ENCODE data around the gene MYO3B.

Gene MYO3B

DNA sequence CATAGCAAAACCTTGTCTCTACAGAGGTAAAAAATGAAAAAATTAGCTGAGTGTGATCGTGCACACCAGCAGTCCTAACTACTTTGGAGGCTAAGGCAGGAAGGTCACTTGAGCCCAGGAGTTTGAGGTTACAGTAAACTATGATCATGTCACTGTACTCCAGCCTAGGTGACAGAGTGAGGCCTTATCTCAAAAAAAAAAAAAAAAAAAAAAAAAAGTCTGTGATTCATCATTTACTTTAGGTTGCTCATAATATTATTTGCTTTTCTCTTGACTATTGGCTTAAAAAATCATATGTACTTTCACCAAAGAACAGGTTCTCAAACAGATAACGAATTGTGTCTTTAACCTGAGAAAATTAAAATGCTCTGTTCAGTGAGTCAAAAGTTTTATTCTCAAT, 129.1 kb downstream of the MYO3B start:
- FAIRE-seq (no peak), DNase-seq (ENCODE audit: insufficient read length, low spot score) (no peak)
- TF ChIP-seq, protein P1, sequence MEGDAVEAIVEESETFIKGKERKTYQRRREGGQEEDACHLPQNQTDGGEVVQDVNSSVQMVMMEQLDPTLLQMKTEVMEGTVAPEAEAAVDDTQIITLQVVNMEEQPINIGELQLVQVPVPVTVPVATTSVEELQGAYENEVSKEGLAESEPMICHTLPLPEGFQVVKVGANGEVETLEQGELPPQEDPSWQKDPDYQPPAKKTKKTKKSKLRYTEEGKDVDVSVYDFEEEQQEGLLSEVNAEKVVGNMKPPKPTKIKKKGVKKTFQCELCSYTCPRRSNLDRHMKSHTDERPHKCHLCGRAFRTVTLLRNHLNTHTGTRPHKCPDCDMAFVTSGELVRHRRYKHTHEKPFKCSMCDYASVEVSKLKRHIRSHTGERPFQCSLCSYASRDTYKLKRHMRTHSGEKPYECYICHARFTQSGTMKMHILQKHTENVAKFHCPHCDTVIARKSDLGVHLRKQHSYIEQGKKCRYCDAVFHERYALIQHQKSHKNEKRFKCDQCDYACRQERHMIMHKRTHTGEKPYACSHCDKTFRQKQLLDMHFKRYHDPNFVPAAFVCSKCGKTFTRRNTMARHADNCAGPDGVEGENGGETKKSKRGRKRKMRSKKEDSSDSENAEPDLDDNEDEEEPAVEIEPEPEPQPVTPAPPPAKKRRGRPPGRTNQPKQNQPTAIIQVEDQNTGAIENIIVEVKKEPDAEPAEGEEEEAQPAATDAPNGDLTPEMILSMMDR (IDR thresholded peaks at IDR 0.05; ENCODE audit: insufficient read depth, missing control alignments), result no peak

- no peak for DNase-seq (ENCODE audit: insufficient read length, low spot score)
- TF ChIP-seq, protein P1 (IDR thresholded peaks at IDR 0.05; ENCODE audit: insufficient read depth, missing control alignments), result no peak
- no peak for FAIRE-seq
Observed at GRCh38 chr2:170307555-170308351, 129.8 kb downstream of the MYO3B start.

DNA sequence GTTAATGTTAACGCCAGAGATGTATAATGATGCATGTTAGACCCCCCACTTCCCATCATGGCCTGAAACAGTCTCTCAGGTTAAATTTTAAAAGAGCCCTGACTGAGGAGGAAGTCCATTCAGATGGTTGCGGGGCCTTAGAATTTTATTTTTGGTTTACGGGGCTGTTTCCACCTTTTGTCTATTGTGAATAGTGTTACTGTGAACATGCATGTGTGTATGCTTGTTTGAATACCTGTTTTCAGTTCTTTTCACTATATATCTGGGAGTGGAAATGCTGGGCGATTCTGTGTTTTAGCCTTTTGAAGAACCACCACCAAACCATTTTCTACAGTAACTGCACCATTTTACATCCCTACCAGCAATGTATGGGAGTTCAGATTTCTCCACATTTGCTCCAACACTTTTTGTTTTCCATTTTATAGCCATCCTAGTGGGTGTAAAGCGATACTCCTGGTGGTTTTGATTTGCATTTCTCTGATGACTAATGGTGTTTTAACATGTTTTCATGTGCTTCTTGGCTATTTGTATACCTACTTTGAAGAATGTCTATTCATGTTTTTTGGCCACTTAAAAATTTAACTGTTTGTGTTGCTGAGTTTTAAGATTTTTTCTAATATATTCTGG, 133.0 kb downstream of the MYO3B start:
- no peak for DNase-seq (ENCODE audit: insufficient read length, low spot score)
- no peak for FAIRE-seq
- TF ChIP-seq, protein P1 (IDR thresholded peaks at IDR 0.05; ENCODE audit: insufficient read depth, missing control alignments), result no peak

DNA sequence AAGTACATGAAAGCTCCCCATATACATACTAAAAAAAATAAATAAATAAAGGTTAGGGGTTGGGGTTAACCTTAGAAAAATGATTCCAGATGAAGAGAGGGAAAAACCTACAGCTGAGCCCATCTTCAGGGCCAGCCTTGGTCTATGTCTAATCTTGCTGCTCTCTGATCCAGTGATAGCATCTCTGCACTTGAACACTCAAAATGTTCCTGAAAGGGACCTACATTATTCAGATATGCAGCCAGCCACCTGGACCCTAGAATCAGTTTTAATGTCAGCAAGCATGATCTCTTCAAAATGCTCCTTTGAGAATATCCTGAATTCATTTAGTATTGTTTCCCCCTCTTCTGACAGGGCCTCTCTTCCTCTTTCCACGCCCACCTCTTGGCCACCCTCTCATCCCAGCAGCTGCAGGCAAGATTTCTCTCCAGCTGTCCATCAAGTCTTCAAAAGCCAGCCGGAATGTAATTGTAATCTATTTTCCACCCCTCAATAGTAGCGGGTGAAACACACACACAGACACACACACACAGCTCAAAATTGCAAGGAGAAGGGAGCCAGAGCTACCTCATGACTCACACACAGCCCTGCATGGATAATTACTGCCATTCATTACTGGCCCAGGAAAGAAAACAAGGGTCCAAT, 135.5 kb downstream of the MYO3B start:
- DNase-seq (ENCODE audit: insufficient read length, low spot score) (no peak), FAIRE-seq (no peak)
- TF ChIP-seq, protein P1 (IDR thresholded peaks at IDR 0.05; ENCODE audit: insufficient read depth, missing control alignments), result no peak

DNA sequence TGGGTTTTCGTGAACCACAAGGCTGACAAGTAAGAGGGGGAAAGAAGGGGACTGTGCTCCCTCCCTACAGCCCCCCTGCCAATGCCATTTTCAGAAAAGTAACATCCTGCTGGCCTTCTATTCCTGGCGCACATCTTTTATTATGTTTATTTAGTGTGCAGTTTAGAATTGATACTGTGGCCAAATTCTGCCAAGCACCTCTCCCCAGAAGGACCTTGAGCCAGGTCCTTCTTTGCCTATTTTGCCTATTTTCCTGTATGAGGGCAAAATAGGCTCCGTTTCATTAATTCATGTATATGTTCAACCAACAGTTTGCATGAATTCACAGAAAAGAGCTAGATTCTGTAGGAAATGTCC, 136.0 kb downstream of the MYO3B start:
- TF ChIP-seq, protein P1 (IDR thresholded peaks at IDR 0.05; ENCODE audit: insufficient read depth, missing control alignments), result no peak
- no peak for DNase-seq (ENCODE audit: insufficient read length, low spot score)
- FAIRE-seq, result no peak

DNA sequence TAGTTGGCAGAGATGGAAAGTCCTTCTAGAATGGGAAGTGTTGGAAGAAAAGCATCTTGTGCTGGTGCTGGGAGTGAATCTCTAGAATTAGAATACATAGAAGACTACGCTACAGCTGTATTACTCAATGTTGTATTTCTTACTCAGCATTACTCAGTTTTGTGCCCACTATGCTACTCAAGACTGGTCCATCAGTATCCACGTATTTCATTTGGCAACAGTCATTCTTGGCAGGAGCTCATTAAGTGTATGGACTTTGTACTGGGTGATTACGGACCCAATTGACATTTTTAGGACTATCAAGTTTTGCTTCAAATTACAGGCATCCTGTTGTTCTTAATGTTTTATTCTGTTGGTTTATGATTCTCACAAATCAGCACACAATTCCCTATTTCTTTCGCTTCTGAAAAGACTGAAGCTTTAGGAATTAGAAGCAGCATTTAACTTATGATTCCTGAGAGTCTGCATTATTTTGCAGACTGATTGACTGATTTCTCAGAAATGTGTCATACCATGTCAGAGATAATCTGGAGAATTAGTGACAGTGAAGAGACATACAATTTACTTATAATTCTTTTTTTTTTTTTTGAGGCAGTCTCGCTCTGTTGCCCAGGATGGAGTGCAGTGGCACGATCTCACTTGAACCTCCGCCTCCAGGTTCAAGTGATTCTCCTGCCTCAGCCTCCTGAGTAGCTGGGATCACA, 136.9 kb downstream of the MYO3B start:
- TF ChIP-seq, protein P1 (IDR thresholded peaks at IDR 0.05; ENCODE audit: insufficient read depth, missing control alignments), result no peak
- FAIRE-seq, result peak; percentile 21
- DNase-seq (ENCODE audit: insufficient read length, low spot score), result no peak
